Measurements from ENCODE around the gene PCP4L1. TPM values are rescaled to one million over a fixed set of nuclear protein-coding genes. Genes with fewer than 3 reads are reported as not detected.

Gene PCP4L1
- total RNA-seq, 2 experiments from 2014 or later, result 0.18 TPM; not detected in 1

- Mint-ChIP-seq H3K27me3 (peaks cover 20% of the 10 kb centered on the region), H3K9me3 (no peaks in the 10 kb centered on the region), H3K4me3 (no peak overlapping the region), H3K4me1 (ENCODE audit: low read depth) (no peaks in the 10 kb centered on the region), H3K27ac (no peak overlapping the region), H3K36me3 (ENCODE audit: low read depth) (no peaks in the 10 kb centered on the region)
- no peak for DNase-seq
- ChIA-PET CTCF (interaction anchor here (1.7 kb wide), 1 partner anchor 26 kb away, joined by 7 read pairs; no protein-coding TSS in a partner anchor), POLR2A (interaction anchor here (0.6 to 1.8 kb wide), 2 partner anchors 16 to 79 kb away, joined by 5 read pairs; no protein-coding TSS in a partner anchor)
- no peak for ATAC-seq
- intact Hi-C loops (cut with micrococcal nuclease), result no loop called here
- no peak for TF ChIP-seq CTCF (IDR thresholded peaks at IDR 0.05)
These were observed 6.8 kb downstream of the PCP4L1 start for GRCh38 chr1:161265305-161265704.

GRCh38 chr1:161266202-161266601 lies 7.7 kb downstream of the PCP4L1 start:
- peaks cover 15% of the 10 kb centered on the region for H3K27me3 Mint-ChIP-seq
- intact Hi-C loops (cut with micrococcal nuclease), result no loop called here
- no peak for ATAC-seq
- no peaks in the 10 kb centered on the region for H3K36me3 Mint-ChIP-seq (ENCODE audit: low read depth)
- no peak overlapping the region for H3K4me3 Mint-ChIP-seq
- no peaks in the 10 kb centered on the region for H3K4me1 Mint-ChIP-seq (ENCODE audit: low read depth)
- DNase-seq, result no peak
- no peak for TF ChIP-seq CTCF (IDR thresholded peaks at IDR 0.05)
- H3K9me3 Mint-ChIP-seq, result no peaks in the 10 kb centered on the region
- ChIA-PET CTCF (interaction anchor here (1.3 to 1.7 kb wide), 2 partner anchors 25 to 116 kb away, joined by 3 to 7 read pairs; no protein-coding TSS in a partner anchor), POLR2A (interaction anchor here (0.6 kb wide), 1 partner anchor 78 kb away, joined by 5 read pairs; no protein-coding TSS in a partner anchor)
- no peak overlapping the region for H3K27ac Mint-ChIP-seq

- Mint-ChIP-seq H3K4me3 (no peak overlapping the region), H3K36me3 (ENCODE audit: low read depth) (no peaks in the 10 kb centered on the region), H3K9me3 (no peaks in the 10 kb centered on the region), H3K27ac (no peak overlapping the region), H3K27me3 (peaks cover 10% of the 10 kb centered on the region), H3K4me1 (ENCODE audit: low read depth) (no peaks in the 10 kb centered on the region)
- no peak for TF ChIP-seq CTCF (IDR thresholded peaks at IDR 0.05)
- CTCF ChIA-PET, result interaction anchor here (1.3 to 1.7 kb wide), 2 partner anchors 24 to 115 kb away, joined by 3 to 7 read pairs; no protein-coding TSS in a partner anchor
- intact Hi-C loops (cut with micrococcal nuclease), result no loop called here
- no peak for ATAC-seq
- no peak for DNase-seq
- POLR2A ChIA-PET, result no interaction called here
These were observed 8.3 kb downstream of the PCP4L1 start for GRCh38 chr1:161266836-161267235.

GRCh38 chr1:161267321-161267720 lies 8.8 kb downstream of the PCP4L1 start:
- ATAC-seq (no peak), DNase-seq (no peak)
- POLR2A ChIA-PET, result no interaction called here
- peaks cover 10% of the 10 kb centered on the region for H3K27me3 Mint-ChIP-seq
- intact Hi-C loops (cut with micrococcal nuclease), result no loop called here
- H3K4me1 Mint-ChIP-seq (ENCODE audit: low read depth), result no peaks in the 10 kb centered on the region
- H3K9me3 Mint-ChIP-seq, result no peaks in the 10 kb centered on the region
- H3K36me3 Mint-ChIP-seq (ENCODE audit: low read depth), result no peaks in the 10 kb centered on the region
- CTCF ChIA-PET, result no interaction called here
- no peak for TF ChIP-seq CTCF (IDR thresholded peaks at IDR 0.05)
- H3K4me3 Mint-ChIP-seq, result no peak overlapping the region
- H3K27ac Mint-ChIP-seq, result no peak overlapping the region

- ChIA-PET POLR2A (no interaction called here), CTCF (interaction anchor here (0.8 to 1.0 kb wide), 2 partner anchors 15 to 109 kb away, joined by 3 read pairs; no protein-coding TSS in a partner anchor)
- Mint-ChIP-seq H3K27me3 (peaks cover 6% of the 10 kb centered on the region), H3K36me3 (ENCODE audit: low read depth) (no peaks in the 10 kb centered on the region), H3K4me3 (no peak overlapping the region), H3K9me3 (no peaks in the 10 kb centered on the region), H3K27ac (no peak overlapping the region), H3K4me1 (ENCODE audit: low read depth) (no peaks in the 10 kb centered on the region)
- ATAC-seq, result no peak
- intact Hi-C loops (cut with micrococcal nuclease), result no loop called here
- no peak for TF ChIP-seq CTCF (IDR thresholded peaks at IDR 0.05)
- DNase-seq, result no peak
These were observed 14.9 kb downstream of the PCP4L1 start for GRCh38 chr1:161273402-161273801.

All from activated CD8-positive, alpha-beta T cell treated with anti-CD3 and anti-CD28 coated beads for 36 hours (primary cell).